ENCODE data around the gene NFIC. TPM values are rescaled to one million over a fixed set of nuclear protein-coding genes. Genes with fewer than 3 reads are reported as not detected.

The NFIC gene
- total RNA-seq, 1 donor from 2014 or later = 8.4 TPM

- Histone ChIP-seq H3K9ac (ENCODE audit: low read depth in 1 of 3, low read length in 3 of 3) (peak overlapping the region; percentile 73 to 80 (median 77)), H3K4me1 (ENCODE audit: control insufficient read depth in 3 of 3, insufficient read depth in 3 of 3, low read length in 3 of 3) (peaks cover 53 to 72% (median 61%) of the 10 kb centered on the region in 3 donors), H3K4me3 (ENCODE audit: low read length in 3 of 3) (peak overlapping the region; percentile 66 to 74 (median 71)), H3K9me3 (ENCODE audit: control insufficient read depth in 3 of 3, low read length in 3 of 3) (no peaks in the 10 kb centered on the region), H3K27me3 (ENCODE audit: control insufficient read depth in 3 of 3, insufficient read depth in 3 of 3, low read length in 3 of 3) (no peaks in the 10 kb centered on the region), H3K27ac (ENCODE audit: low read depth, low read length) (peak overlapping the region; percentile 99), H3K36me3 (ENCODE audit: control insufficient read depth in 3 of 3, insufficient read depth in 3 of 3, low read length in 3 of 3) (peaks cover 0 to 2% (median 0%) of the 10 kb centered on the region in 3 donors)
Measured at GRCh38 chr19:3365093-3365835, 1.1 kb upstream of the NFIC start.

DNA sequence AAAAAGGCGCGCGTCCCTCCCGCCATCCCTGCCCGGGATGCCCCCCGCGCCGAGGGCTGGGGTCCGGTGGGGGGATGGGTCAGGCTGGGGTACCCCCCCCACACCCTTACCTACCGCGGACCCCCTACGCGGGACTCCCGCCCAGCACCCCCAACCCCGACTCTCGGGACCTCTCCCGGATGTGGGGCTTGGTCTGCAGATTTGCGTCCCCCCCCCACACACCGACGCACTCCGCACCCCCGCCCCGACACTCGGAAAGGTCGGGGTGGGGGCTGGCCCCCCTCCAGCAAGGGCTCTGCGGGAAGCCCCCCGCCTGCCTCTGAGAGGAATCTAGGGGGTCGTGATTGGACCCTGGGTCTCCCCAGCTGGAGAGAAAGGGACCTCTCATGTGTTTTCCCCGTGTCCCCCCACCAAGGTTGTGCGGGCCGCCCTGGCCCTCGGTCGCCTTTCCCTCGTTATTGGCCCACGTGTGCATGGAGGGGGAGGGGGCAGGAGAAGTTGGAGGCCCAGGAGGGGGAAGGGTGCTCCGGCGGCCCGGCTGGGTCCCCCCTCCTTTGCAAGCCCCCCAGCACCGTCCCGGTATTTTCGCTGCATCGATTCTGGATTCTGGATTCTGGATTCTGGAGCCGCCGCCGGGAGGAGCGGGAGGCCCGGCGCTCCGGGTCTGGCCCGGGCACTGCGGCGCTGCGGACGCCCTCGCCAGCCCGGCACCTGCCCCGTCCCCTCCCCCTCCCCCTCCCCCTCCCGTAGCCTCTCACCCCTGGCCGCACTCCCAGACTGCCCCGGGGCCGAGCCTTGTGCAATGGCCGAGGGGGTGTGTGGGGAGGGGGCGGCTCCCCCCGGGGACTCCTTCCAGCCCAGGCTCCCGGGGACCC is 607 bp downstream of the NFIC start:
- Histone ChIP-seq H3K4me1 (ENCODE audit: control insufficient read depth in 3 of 3, insufficient read depth in 3 of 3, low read length in 3 of 3) (peaks cover 60 to 72% (median 62%) of the 10 kb centered on the region in 3 donors), H3K4me3 (ENCODE audit: low read length in 3 of 3) (peak overlapping the region; percentile 71 to 83 (median 73)), H3K27ac (ENCODE audit: low read depth, low read length) (peak overlapping the region; percentile 99), H3K9ac (ENCODE audit: low read depth in 1 of 3, low read length in 3 of 3) (peak overlapping the region; percentile 87 to 93 (median 89)), H3K9me3 (ENCODE audit: control insufficient read depth in 3 of 3, low read length in 3 of 3) (no peaks in the 10 kb centered on the region), H3K27me3 (ENCODE audit: control insufficient read depth in 3 of 3, insufficient read depth in 3 of 3, low read length in 3 of 3) (no peaks in the 10 kb centered on the region), H3K36me3 (ENCODE audit: control insufficient read depth in 3 of 3, insufficient read depth in 3 of 3, low read length in 3 of 3) (no peaks in the 10 kb centered on the region)

- peak overlapping the region; percentile 99 for H3K27ac ChIP-seq (ENCODE audit: low read depth, low read length)
- H3K4me3 ChIP-seq (ENCODE audit: low read length in 3 of 3) = peak overlapping the region; percentile 66 to 83 (median 71)
- H3K27me3 ChIP-seq (ENCODE audit: control insufficient read depth in 3 of 3, insufficient read depth in 3 of 3, low read length in 3 of 3) = no peaks in the 10 kb centered on the region
- H3K4me1 ChIP-seq (ENCODE audit: control insufficient read depth in 3 of 3, insufficient read depth in 3 of 3, low read length in 3 of 3) = peaks cover 54 to 71% (median 58%) of the 10 kb centered on the region in 3 donors
- H3K9ac ChIP-seq (ENCODE audit: low read depth in 1 of 3, low read length in 3 of 3) = peak overlapping the region; percentile 87 to 93 (median 89)
- H3K9me3 ChIP-seq (ENCODE audit: control insufficient read depth in 3 of 3, low read length in 3 of 3) = no peaks in the 10 kb centered on the region
- no peaks in the 10 kb centered on the region for H3K36me3 ChIP-seq (ENCODE audit: control insufficient read depth in 3 of 3, insufficient read depth in 3 of 3, low read length in 3 of 3)
Measured at GRCh38 chr19:3367628-3368440, 1.5 kb downstream of the NFIC start.

- Histone ChIP-seq H3K4me3 (ENCODE audit: low read length in 3 of 3) (peak overlapping the region; percentile 66 to 83 (median 71)), H3K9ac (ENCODE audit: low read depth in 1 of 3, low read length in 3 of 3) (peak overlapping the region; percentile 87 to 93 (median 89)), H3K36me3 (ENCODE audit: control insufficient read depth in 3 of 3, insufficient read depth in 3 of 3, low read length in 3 of 3) (no peaks in the 10 kb centered on the region), H3K9me3 (ENCODE audit: control insufficient read depth in 3 of 3, low read length in 3 of 3) (no peaks in the 10 kb centered on the region), H3K27me3 (ENCODE audit: control insufficient read depth in 3 of 3, insufficient read depth in 3 of 3, low read length in 3 of 3) (no peaks in the 10 kb centered on the region), H3K27ac (ENCODE audit: low read depth, low read length) (peak overlapping the region; percentile 99), H3K4me1 (ENCODE audit: control insufficient read depth in 3 of 3, insufficient read depth in 3 of 3, low read length in 3 of 3) (peaks cover 54 to 74% (median 60%) of the 10 kb centered on the region in 3 donors)
Measured at GRCh38 chr19:3368441-3368795, 2.0 kb downstream of the NFIC start.

DNA sequence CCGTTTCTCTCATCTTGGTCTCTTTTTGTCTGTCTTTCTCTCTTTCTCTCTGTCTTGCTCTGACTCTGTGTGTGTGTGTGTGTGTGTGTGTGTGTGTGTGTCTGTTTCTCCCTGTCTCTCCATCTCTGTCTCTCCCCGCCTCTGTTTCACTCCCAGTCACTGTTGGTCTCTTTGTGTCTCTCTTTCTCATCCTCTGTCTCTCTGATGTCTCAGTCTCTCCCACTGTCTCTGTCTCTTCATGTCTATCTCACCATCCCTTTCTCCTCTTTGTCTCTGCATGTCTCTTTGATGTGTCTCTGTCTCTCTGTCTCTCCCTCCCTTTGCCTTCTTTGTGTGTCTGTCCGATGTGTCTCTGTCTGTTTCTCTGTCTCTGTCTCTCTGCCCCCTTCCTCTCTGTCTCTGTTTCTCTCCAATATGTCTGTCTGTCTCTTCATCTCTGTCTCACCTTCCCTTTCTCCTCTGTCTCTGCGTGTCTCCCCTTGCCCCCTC is 2.5 kb downstream of the NFIC start:
- peak overlapping the region; percentile 99 for H3K27ac ChIP-seq (ENCODE audit: low read depth, low read length)
- H3K4me1 ChIP-seq (ENCODE audit: control insufficient read depth in 3 of 3, insufficient read depth in 3 of 3, low read length in 3 of 3) = peaks cover 51 to 73% (median 58%) of the 10 kb centered on the region in 3 donors
- peak overlapping the region; percentile 66 to 83 (median 71) for H3K4me3 ChIP-seq (ENCODE audit: low read length in 3 of 3)
- H3K9ac ChIP-seq (ENCODE audit: low read depth in 1 of 3, low read length in 3 of 3) = peak overlapping the region; percentile 87 to 93 (median 89)
- no peaks in the 10 kb centered on the region for H3K27me3 ChIP-seq (ENCODE audit: control insufficient read depth in 3 of 3, insufficient read depth in 3 of 3, low read length in 3 of 3)
- H3K9me3 ChIP-seq (ENCODE audit: control insufficient read depth in 3 of 3, low read length in 3 of 3) = no peaks in the 10 kb centered on the region
- no peaks in the 10 kb centered on the region for H3K36me3 ChIP-seq (ENCODE audit: control insufficient read depth in 3 of 3, insufficient read depth in 3 of 3, low read length in 3 of 3)

DNA sequence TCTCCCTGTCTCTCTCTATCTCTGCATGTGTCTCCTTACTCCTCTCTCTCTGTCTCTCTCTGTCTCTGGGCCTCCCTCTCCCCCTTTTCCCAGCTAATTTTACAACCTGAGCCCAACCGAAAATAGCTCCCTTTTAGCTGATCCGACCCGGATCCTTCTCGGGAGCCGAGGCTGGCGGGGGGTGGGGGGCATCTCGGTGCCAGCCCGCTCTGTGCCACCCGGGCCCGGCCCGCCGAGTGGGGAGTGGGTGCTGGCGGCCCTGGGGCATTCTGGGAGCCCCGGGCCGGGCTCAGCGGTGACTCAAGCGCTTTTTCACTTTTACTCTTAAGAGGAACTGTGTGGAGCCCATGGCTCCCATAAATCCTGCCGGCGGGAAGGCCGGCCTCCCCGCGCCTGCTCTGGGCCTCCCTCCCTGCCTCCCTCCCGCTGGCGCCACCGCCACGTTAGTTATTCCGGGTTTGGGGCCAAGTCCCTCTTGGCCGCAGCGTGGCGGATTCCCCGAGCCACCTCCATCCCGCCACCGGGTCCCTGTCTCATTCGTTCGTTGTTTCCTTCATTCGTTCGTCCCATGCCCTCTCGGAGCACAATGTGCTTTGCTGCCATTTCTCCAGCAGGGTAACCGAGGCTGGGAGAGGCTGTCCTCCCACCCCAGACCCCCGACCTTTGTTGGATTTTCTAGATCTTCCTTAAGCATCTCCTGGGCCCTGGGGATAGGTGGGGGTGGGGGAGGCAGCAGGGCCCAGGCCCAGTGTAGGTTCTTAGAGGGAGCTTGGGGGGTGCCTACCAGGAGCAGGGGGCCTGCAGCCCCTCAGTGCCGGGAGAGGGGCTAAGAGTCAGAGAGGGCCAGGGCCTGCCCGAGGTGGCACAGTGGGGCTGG is 3.2 kb downstream of the NFIC start:
- H3K27ac ChIP-seq (ENCODE audit: low read depth, low read length) = peak overlapping the region; percentile 99
- peaks cover 0 to 3% (median 0%) of the 10 kb centered on the region in 3 donors for H3K36me3 ChIP-seq (ENCODE audit: control insufficient read depth in 3 of 3, insufficient read depth in 3 of 3, low read length in 3 of 3)
- no peaks in the 10 kb centered on the region for H3K9me3 ChIP-seq (ENCODE audit: control insufficient read depth in 3 of 3, low read length in 3 of 3)
- H3K9ac ChIP-seq (ENCODE audit: low read depth in 1 of 3, low read length in 3 of 3) = peak overlapping the region; percentile 87 to 93 (median 89)
- H3K27me3 ChIP-seq (ENCODE audit: control insufficient read depth in 3 of 3, insufficient read depth in 3 of 3, low read length in 3 of 3) = no peaks in the 10 kb centered on the region
- peaks cover 49 to 75% (median 62%) of the 10 kb centered on the region in 3 donors for H3K4me1 ChIP-seq (ENCODE audit: control insufficient read depth in 3 of 3, insufficient read depth in 3 of 3, low read length in 3 of 3)
- peak overlapping the region; percentile 67 to 83 (median 71) for H3K4me3 ChIP-seq (ENCODE audit: low read length in 3 of 3)

DNA sequence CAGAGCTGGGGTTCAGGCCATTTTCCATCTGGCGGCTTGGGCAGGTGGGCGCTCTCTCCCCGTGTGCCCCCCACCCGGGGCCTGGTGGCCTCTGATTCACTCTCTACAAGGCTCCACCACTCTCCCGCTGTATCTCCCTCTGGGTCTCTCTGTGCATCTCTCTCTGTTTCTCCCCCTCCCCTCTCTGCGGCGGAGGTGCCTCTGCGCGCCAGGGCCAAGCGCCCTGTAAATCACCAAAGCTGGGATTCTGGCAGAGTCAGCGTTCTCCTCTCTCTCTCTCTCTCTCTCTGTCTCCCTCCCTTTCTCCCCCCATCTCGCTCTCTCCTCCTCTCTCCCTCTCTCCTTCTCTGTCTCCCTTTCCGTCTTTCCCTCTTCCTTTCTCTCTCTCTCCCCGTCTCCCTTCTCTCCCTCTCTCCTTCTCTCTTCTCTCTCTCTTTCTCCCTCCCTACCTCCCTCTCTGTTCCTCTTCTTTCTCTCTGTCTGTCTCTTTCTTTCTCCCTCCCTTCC is 3.9 kb downstream of the NFIC start:
- Histone ChIP-seq H3K9me3 (ENCODE audit: control insufficient read depth in 3 of 3, low read length in 3 of 3) (no peaks in the 10 kb centered on the region), H3K36me3 (ENCODE audit: control insufficient read depth in 3 of 3, insufficient read depth in 3 of 3, low read length in 3 of 3) (peaks cover 0 to 3% (median 0%) of the 10 kb centered on the region in 3 donors), H3K4me3 (ENCODE audit: low read length in 3 of 3) (peak overlapping the region; percentile 67 to 83 (median 71)), H3K9ac (ENCODE audit: low read depth in 1 of 3, low read length in 3 of 3) (peak overlapping the region; percentile 87 to 93 (median 89)), H3K27me3 (ENCODE audit: control insufficient read depth in 3 of 3, insufficient read depth in 3 of 3, low read length in 3 of 3) (no peaks in the 10 kb centered on the region), H3K4me1 (ENCODE audit: control insufficient read depth in 3 of 3, insufficient read depth in 3 of 3, low read length in 3 of 3) (peaks cover 50 to 76% (median 62%) of the 10 kb centered on the region in 3 donors), H3K27ac (ENCODE audit: low read depth, low read length) (peak overlapping the region; percentile 99)

DNA sequence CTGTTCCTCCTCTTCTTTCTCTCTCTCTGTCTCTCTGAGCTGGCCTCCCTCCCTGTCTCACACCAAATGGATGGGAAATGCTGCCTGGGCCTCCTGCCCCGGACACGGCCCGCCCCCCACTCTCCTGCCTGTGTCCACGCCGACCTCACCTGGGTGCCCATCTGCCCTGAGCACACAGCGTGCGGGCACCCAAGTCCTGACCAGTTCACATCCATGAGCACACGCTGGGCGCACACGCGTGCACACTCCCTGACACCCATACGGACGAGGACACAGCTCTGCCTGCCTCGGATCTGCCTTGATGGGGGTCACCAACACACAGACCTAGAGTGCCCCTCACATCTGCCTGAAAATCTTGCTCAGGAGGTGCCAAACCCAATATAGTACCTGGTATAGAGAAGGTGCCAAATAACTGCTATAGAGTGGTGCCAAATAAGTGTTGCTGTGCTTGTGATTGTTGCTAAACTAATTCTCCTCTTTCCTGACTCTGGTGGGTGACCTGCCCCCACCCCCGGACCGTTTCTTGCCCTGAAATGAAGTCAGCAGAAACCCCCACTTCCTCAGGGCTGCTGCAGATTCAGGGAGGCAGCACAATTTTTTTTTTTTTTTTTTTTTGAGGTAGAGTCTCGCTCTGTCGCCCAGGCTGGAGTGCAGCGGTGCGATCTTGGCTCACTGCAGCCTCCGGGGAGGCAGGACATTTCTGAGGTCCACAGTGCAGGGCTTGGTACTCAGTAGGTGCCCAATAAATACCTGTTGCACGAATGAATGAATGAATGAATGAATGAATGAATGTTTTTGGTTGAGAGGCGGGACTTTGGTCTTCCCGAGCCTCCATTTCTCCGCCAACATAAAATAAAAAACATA is 4.6 kb downstream of the NFIC start:
- H3K27ac ChIP-seq (ENCODE audit: low read depth, low read length) = peak overlapping the region; percentile 99
- peaks cover 52 to 78% (median 64%) of the 10 kb centered on the region in 3 donors for H3K4me1 ChIP-seq (ENCODE audit: control insufficient read depth in 3 of 3, insufficient read depth in 3 of 3, low read length in 3 of 3)
- H3K27me3 ChIP-seq (ENCODE audit: control insufficient read depth in 3 of 3, insufficient read depth in 3 of 3, low read length in 3 of 3) = no peaks in the 10 kb centered on the region
- no peaks in the 10 kb centered on the region for H3K9me3 ChIP-seq (ENCODE audit: control insufficient read depth in 3 of 3, low read length in 3 of 3)
- H3K36me3 ChIP-seq (ENCODE audit: control insufficient read depth in 3 of 3, insufficient read depth in 3 of 3, low read length in 3 of 3) = peaks cover 0 to 3% (median 0%) of the 10 kb centered on the region in 3 donors
- H3K4me3 ChIP-seq (ENCODE audit: low read length in 3 of 3) = peak overlapping the region; percentile 58 to 71 (median 67)
- H3K9ac ChIP-seq (ENCODE audit: low read depth in 1 of 3, low read length in 3 of 3) = peak overlapping the region in 2 of 3 donors; percentile 87 to 93
